Psoas muscle (tissue), 8 donors: ENCODE measurements around the gene FAM193B. TPM values are rescaled to one million over a fixed set of nuclear protein-coding genes. Genes with fewer than 3 reads are reported as not detected.

Experiments used
- ATAC-seq, 4 donors: fragments of 200-7000 bp; cut with Tn5 transposase; one replicate each; pipeline ENCODE4 v1.9.1; 2020; ENCODE audit warnings: moderate library complexity in 3 of 4, mild to moderate bottlenecking in 2 of 4
- DNase-seq, 2 donors: peaks; one replicate each; pipeline ENCODE4 v3.0.0-alpha.2; 2020
- H3K27ac ChIP-seq: fragments of 200-600 bp; one replicate; pipeline ENCODE4 v1.8.0; 2022
- H3K27me3 ChIP-seq, 3 donors: fragments of 200-600 bp in 1 of 3; one replicate each; pipeline versions ENCODE4 v1.6.1 to v1.8.0; 2013 to 2022; ENCODE audit warnings: low read length in 2 of 3, mild to moderate bottlenecking in 2 of 3, moderate library complexity in 1 of 3; ENCODE audit not compliant: insufficient read depth in 3 of 3
- H3K36me3 ChIP-seq, 2 donors: fragments of 200-600 bp in 1 of 2; one replicate each; pipeline versions ENCODE4 v1.6.1 to v1.8.0; 2013 to 2022; ENCODE audit warnings: low read depth in 1 of 2, mild to moderate bottlenecking in 1 of 2, moderate library complexity in 1 of 2; ENCODE audit not compliant: insufficient read depth in 1 of 2
- H3K4me1 ChIP-seq: fragments of 200-600 bp; one replicate; pipeline ENCODE4 v1.8.0; 2022
- H3K4me3 ChIP-seq: fragments of 200-600 bp; one replicate; pipeline ENCODE4 v1.8.0; 2022; ENCODE audit warnings: mild to moderate bottlenecking
- H3K9me3 ChIP-seq: fragments of 200-600 bp; one replicate; pipeline ENCODE4 v1.8.0; 2022
- WGBS, 3 donors: extraction: QIAGEN DNeasy Blood & Tissue Kit; methylation state at CpG; one replicate each; pipeline versions ENCODE4 v1.1.6 to v1.1.7; 2013; 5-methylcytosine and 5-hydroxymethylcytosine counted together
- intact Hi-C, 2 donors: fragments of 100-400 bp; cut with DNase I; formaldehyde crosslinking; loops; one replicate each; pipeline versions ENCODE4 v1.11.0 to v1.14.2; 2022
- long read RNA-seq, 2 donors: library from polyadenylated mRNA; unstranded; transcript quantifications; one replicate each; pipeline ENCODE4 v2.0.0, GENCODE V29; 2021
- polyA plus RNA-seq, 3 donors: library from polyadenylated mRNA; stranded (reverse); fragments of 200-250 nt; gene quantifications; one replicate each; pipeline ENCODE4 v1.2.3, GENCODE V29; 2013
- total RNA-seq, 4 donors: library from RNA; stranded (reverse); fragmentation: NEBNext Ultra II Directional in 2 of 4; extraction: Animal tissue kit (Norgen Biotek cat#: 25700) in 2 of 4; gene quantifications; one replicate each; pipeline versions ENCODE4 v1.2.1 to v1.2.4, GENCODE V29; 2021 to 2023
- TF ChIP-seq, protein P1 (sequence below): fragments of 200-600 bp; IDR thresholded peaks from one replicate; pipeline ENCODE4 v1.8.0; 2022; ENCODE audit warnings: antibody characterized with exemption
- donor health status: healthy with polysubstance abuse.
- donor health status: DM: no; HTN: no; CAD: no; lungs with moderate emphysema.
- donor health status: Bipolar disorder and iron deficiency.
- donor health status: healthy.
- donor health status: DM: yes; HTN: yes; CAD: no.
- donor health status: DM: no; HTN: no; CAD: no.
- donor health status: DM: no; HTN: no; CAD: no.
- donor health status: DM: yes; HTN: yes; CAD: no.

Gene FAM193B
- total RNA-seq (10 to 100 TPM; 27.2 to 36.7 (median 30.3) TPM), polyA plus RNA-seq (10 to 100 TPM; 26.9 to 31.2 (median 27.0) TPM)
- long read RNA-seq, donor 1, partial matches to known transcripts = 6 of 23 reads
- long read RNA-seq, donor 1, other reads (novel, unspliced or antisense) = 14 of 23 reads
- long read RNA-seq, donor 2, partial matches to known transcripts = 6 of 24 reads
- long read RNA-seq, donor 2, other reads (novel, unspliced or antisense) = 15 of 24 reads

DNA sequence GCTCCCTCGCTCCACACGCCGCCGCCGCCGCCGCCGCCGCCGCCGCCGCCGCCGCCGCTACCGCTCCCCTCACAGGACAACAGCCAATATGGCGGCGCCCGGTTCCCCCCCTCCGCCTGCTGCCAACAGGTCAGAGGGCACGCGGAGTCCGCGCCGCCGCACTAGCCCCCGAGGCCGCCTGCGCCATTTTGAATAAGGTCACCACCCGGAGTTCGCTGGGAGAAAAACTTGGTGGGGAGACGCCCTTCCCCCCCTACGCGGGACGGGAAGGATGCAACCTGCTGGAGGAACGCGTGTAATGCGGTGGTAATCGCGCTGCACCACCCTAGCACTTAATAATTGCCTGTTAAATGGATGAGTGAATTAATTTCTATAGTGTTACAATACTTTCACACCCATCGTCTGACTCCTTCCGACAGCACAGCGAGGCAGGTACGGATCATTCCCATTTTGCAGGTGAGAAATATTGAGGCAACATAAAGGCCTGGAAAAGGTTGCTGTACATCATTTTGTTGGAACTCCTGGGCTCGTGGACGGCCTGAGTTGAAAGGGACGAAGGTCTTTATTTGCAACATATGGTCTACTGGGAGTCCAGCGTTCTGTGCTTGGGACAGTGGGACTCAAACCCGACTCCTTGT, at the start of gene FAM193B:
FAM193B (minus strand) TSS at position 90 of the 638 bp plus-strand sequence. CDS start 105 bp downstream, outside the sequence.
- Histone ChIP-seq H3K4me1 (peaks cover 42% of the 10 kb centered on the region), H3K27me3 (no peaks in the 10 kb centered on the region), H3K9me3 (no peaks in the 10 kb centered on the region), H3K4me3 (peak within 1 kb of the TSS; percentile 83), H3K27ac (peak within 1 kb of the TSS; percentile 85), H3K36me3 (peaks cover under 1 to 30% of the 10 kb centered on the region in 2 donors)
- intact Hi-C loops = no loop called here
- 5 to 9% (median 6%) methylated on average over 32 to 49 of the region's 49 CpGs for WGBS, 3 donors
- peak; percentile 93 to 94 (median 94) for ATAC-seq
- DNase-seq = peak; percentile 93 to 97
- TF ChIP-seq, protein P1, sequence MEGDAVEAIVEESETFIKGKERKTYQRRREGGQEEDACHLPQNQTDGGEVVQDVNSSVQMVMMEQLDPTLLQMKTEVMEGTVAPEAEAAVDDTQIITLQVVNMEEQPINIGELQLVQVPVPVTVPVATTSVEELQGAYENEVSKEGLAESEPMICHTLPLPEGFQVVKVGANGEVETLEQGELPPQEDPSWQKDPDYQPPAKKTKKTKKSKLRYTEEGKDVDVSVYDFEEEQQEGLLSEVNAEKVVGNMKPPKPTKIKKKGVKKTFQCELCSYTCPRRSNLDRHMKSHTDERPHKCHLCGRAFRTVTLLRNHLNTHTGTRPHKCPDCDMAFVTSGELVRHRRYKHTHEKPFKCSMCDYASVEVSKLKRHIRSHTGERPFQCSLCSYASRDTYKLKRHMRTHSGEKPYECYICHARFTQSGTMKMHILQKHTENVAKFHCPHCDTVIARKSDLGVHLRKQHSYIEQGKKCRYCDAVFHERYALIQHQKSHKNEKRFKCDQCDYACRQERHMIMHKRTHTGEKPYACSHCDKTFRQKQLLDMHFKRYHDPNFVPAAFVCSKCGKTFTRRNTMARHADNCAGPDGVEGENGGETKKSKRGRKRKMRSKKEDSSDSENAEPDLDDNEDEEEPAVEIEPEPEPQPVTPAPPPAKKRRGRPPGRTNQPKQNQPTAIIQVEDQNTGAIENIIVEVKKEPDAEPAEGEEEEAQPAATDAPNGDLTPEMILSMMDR = peak; percentile 13

- WGBS, 3 donors = 82 to 87% (median 84%) methylated on average over 27 of the region's 27 CpGs
- intact Hi-C loops = no loop called here
Observed at GRCh38 chr5:177604116-177604521, 49.8 kb upstream of the FAM193B start.

DNA sequence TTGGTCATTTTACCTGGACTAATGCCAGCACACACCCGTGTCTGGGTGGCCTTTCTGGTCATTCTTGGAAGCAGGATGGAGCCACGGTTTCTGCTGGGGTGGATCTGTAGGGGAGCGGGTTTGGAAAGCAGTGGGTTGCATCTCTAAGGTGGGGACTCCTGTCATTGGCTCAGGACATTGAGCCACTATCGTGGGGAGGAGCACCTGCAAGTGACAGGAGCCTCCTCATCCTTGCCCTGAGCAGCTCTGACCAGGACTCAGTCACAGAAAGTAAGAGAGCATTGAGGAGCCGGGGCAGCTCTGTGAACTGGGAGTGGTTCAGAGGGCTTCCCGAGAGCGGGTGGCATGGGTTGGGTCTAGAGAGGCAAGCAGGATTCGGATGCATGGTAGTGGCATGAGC, 49.3 kb upstream of the FAM193B start:
- 73 to 81% (median 79%) methylated on average over 8 of the region's 8 CpGs for WGBS, 3 donors
- TF ChIP-seq, protein P1 = no peak
- Histone ChIP-seq H3K27ac (no peak overlapping the region), H3K36me3 (peaks cover 0 to 3% of the 10 kb centered on the region in 2 donors), H3K27me3 (no peaks in the 10 kb centered on the region), H3K4me3 (no peak overlapping the region), H3K4me1 (peaks cover 16% of the 10 kb centered on the region), H3K9me3 (no peaks in the 10 kb centered on the region)
- no peak for DNase-seq
- no peak for ATAC-seq
- intact Hi-C loops = no loop called here

More at GRCh38 chr5:177604116-177604521, 49.8 kb upstream of the FAM193B start:
- Histone ChIP-seq H3K9me3 (no peaks in the 10 kb centered on the region), H3K36me3 (peaks cover 0 to 3% of the 10 kb centered on the region in 2 donors), H3K4me3 (no peak overlapping the region), H3K27me3 (no peaks in the 10 kb centered on the region), H3K4me1 (peaks cover 16% of the 10 kb centered on the region), H3K27ac (no peak overlapping the region)
- TF ChIP-seq, protein P1 = no peak
- DNase-seq (no peak), ATAC-seq (no peak)

DNA sequence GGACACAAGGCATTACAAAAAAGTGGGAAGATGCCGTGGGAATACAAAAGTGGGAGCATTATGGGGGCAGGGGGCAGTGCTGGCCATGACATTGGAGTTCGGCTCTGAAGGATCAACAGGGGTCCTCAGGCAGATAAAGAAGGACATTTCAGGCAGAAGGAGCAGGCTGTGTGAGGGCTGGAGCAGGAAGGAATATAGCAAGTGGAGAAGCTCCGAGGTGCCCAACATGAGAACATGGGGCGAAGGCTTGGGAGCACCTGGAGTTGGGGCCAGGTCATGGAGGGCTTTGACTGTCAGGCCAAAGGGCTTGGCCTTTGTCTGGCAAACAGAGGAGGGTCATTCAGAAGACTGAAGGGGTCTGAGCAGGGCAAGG, 48.1 kb upstream of the FAM193B start:
- no peaks in the 10 kb centered on the region for H3K9me3 ChIP-seq
- H3K36me3 ChIP-seq = peaks cover 0 to 3% of the 10 kb centered on the region in 2 donors
- intact Hi-C loops = no loop called here
- no peak for ATAC-seq
- no peak overlapping the region for H3K27ac ChIP-seq
- H3K4me3 ChIP-seq = no peak overlapping the region
- WGBS, 3 donors = 78 to 92% (median 91%) methylated on average over 4 of the region's 4 CpGs
- no peaks in the 10 kb centered on the region for H3K27me3 ChIP-seq
- H3K4me1 ChIP-seq = peaks cover 11% of the 10 kb centered on the region
- TF ChIP-seq, protein P1 = no peak
- DNase-seq = no peak
